IMR-90 (cell line): ENCODE data around the gene ALK.

Experiments used
- RAD21 ChIP-seq: IDR thresholded peaks from 2 replicates; pipeline ENCODE4 v1.6.1; 2012; ENCODE audit warnings: low read length, improper control_type of control experiment
- RFX5 ChIP-seq: IDR thresholded peaks from 2 replicates; pipeline ENCODE4 v1.8.0; 2012; ENCODE audit warnings: low read depth, mild to moderate bottlenecking, low read length, moderate library complexity
- TF ChIP-seq, protein P1 (sequence below): conservative IDR thresholded peaks from 2 replicates; pipeline ENCODE4 v1.5.1; 2012; ENCODE audit warnings: mild to moderate bottlenecking, low read depth, low read length, improper control_type of control experiment

DNA sequence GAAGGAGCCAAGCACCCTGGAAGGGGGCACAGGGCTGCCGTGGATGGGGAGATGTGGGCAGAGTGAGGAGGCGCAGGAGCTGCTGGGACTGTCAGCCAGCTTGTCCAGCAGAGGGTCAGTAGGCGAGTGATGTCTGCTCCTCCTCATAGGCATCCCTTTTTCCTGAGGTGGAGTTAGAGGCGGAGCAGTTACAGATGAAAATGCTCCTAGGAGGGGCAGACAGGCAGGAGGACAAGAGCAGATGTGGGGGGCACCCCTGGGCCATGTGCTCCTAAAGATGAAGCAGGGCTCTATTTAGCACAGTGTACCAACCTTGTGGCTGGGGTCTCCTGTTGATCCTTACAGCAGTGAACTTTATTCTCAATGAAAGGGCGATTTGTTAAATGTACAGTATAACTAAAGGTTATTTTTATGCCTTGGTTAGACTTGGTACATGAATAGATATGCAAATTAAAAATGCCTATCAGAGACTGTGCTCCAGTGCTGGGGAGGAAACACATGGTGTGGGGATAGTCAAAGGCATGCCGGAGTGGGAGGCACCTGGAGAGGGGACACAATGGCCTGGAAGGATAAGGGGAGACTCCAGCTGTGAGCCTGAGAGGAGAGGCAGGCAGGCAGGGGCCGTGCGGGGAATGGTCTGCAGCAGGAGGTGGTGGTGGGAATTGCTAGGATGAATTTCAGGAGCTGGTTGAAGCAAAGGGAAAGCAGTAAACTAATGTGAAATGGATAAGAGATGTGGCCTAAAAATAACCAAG lies 630.9 kb downstream of the ALK start:
- TF ChIP-seq RAD21 (no peak), RFX5 (no peak)
- TF ChIP-seq, protein P1, sequence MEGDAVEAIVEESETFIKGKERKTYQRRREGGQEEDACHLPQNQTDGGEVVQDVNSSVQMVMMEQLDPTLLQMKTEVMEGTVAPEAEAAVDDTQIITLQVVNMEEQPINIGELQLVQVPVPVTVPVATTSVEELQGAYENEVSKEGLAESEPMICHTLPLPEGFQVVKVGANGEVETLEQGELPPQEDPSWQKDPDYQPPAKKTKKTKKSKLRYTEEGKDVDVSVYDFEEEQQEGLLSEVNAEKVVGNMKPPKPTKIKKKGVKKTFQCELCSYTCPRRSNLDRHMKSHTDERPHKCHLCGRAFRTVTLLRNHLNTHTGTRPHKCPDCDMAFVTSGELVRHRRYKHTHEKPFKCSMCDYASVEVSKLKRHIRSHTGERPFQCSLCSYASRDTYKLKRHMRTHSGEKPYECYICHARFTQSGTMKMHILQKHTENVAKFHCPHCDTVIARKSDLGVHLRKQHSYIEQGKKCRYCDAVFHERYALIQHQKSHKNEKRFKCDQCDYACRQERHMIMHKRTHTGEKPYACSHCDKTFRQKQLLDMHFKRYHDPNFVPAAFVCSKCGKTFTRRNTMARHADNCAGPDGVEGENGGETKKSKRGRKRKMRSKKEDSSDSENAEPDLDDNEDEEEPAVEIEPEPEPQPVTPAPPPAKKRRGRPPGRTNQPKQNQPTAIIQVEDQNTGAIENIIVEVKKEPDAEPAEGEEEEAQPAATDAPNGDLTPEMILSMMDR, result no peak
